ENCODE results near the gene ZDHHC8.

ZDHHC8 gene

GRCh38 chr22:20111045-20111688 is 20.4 kb upstream of the ZDHHC8 start:
- in situ Hi-C loops (cut with MboI; ENCODE audit: low sequenced_read_pairs, unreplicated experiment): no loop called here
- DNase-seq (ENCODE audit: low spot score): peak; percentile 75

GRCh38 chr22:20111689-20112622 is 19.6 kb upstream of the ZDHHC8 start:
- DNase-seq (ENCODE audit: low spot score): no peak
- no peak for TF ChIP-seq CTCF (IDR thresholded peaks at IDR 0.05; ENCODE audit: borderline replicate concordance, control extremely low read depth, extremely low read depth, insufficient read depth, missing control alignments)
- in situ Hi-C loops (cut with MboI; ENCODE audit: low sequenced_read_pairs, unreplicated experiment): no loop called here

More at GRCh38 chr22:20111045-20111688, 20.4 kb upstream of the ZDHHC8 start:
- TF ChIP-seq CTCF (IDR thresholded peaks at IDR 0.05; ENCODE audit: borderline replicate concordance, control extremely low read depth, extremely low read depth, insufficient read depth, missing control alignments): peak; percentile 27

GRCh38 chr22:20112623-20113511 is 18.7 kb upstream of the ZDHHC8 start:
- no peak for TF ChIP-seq CTCF (IDR thresholded peaks at IDR 0.05; ENCODE audit: borderline replicate concordance, control extremely low read depth, extremely low read depth, insufficient read depth, missing control alignments)
- DNase-seq (ENCODE audit: low spot score): no peak
- in situ Hi-C loops (cut with MboI; ENCODE audit: low sequenced_read_pairs, unreplicated experiment): no loop called here

- TF ChIP-seq CTCF (IDR thresholded peaks at IDR 0.05; ENCODE audit: borderline replicate concordance, control extremely low read depth, extremely low read depth, insufficient read depth, missing control alignments): no peak
- no peak for DNase-seq (ENCODE audit: low spot score)
- in situ Hi-C loops (cut with MboI; ENCODE audit: low sequenced_read_pairs, unreplicated experiment): no loop called here
These were observed 17.9 kb upstream of the ZDHHC8 start for GRCh38 chr22:20113551-20114310.

- no peak for TF ChIP-seq CTCF (IDR thresholded peaks at IDR 0.05; ENCODE audit: borderline replicate concordance, control extremely low read depth, extremely low read depth, insufficient read depth, missing control alignments)
- no peak for DNase-seq (ENCODE audit: low spot score)
- in situ Hi-C loops (cut with MboI; ENCODE audit: low sequenced_read_pairs, unreplicated experiment): no loop called here
These were observed 16.8 kb upstream of the ZDHHC8 start for GRCh38 chr22:20114506-20115475.

Data from GM13976 (cell line).